ENCODE measurements around the gene GET3.

Gene GET3

DNA sequence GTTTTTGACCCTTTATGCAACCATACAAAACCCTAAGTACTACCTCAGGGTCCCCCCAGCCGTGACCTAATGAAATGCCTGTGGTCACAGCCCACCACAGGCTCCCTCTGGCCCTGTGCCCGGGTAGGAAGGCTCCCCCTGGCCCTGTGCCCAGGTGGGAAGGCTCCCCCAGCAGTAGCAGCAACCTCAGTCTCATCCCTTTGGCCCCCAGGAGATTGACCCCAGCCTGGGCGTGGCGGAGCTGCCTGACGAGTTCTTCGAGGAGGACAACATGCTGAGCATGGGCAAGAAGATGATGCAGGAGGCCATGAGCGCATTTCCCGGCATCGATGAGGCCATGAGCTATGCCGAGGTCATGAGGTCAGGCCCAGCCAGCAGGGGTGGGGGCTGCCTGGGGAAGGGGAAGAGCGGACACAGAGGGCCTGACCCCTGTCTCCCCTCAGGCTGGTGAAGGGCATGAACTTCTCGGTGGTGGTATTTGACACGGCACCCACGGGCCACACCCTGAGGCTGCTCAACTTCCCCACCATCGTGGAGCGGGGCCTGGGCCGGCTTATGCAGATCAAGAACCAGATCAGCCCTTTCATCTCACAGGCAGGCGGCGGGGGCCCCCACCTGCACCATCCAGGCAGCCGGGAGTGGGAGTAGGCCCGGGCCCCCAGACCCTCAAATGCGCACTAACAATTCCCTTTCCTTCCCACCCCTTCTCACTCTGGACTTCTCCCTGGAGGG is 8.0 kb downstream of the GET3 start:
- H2AFZ ChIP-seq (ENCODE audit: low read depth, low read length): no peak overlapping the region
- TF ChIP-seq, protein P1, sequence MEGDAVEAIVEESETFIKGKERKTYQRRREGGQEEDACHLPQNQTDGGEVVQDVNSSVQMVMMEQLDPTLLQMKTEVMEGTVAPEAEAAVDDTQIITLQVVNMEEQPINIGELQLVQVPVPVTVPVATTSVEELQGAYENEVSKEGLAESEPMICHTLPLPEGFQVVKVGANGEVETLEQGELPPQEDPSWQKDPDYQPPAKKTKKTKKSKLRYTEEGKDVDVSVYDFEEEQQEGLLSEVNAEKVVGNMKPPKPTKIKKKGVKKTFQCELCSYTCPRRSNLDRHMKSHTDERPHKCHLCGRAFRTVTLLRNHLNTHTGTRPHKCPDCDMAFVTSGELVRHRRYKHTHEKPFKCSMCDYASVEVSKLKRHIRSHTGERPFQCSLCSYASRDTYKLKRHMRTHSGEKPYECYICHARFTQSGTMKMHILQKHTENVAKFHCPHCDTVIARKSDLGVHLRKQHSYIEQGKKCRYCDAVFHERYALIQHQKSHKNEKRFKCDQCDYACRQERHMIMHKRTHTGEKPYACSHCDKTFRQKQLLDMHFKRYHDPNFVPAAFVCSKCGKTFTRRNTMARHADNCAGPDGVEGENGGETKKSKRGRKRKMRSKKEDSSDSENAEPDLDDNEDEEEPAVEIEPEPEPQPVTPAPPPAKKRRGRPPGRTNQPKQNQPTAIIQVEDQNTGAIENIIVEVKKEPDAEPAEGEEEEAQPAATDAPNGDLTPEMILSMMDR (IDR thresholded peaks at IDR 0.05; ENCODE audit: low read depth, low read length): no peak
- TF ChIP-seq EZH2phosphoT487 (IDR thresholded peaks at IDR 0.05; ENCODE audit: low read depth): no peak
- no peaks in the 10 kb centered on the region for H3K4me1 ChIP-seq (ENCODE audit: low read length)
- H3K36me3 ChIP-seq (replicated peaks; ENCODE audit: low read depth, low read length): peaks cover 23% of the 10 kb centered on the region
- no peak overlapping the region for H3K9ac ChIP-seq (ENCODE audit: low read length)
- no peaks in the 10 kb centered on the region for H4K20me1 ChIP-seq (ENCODE audit: insufficient read depth, low read length)
- H3K79me2 ChIP-seq (ENCODE audit: low read length): no peaks in the 10 kb centered on the region
- no peaks in the 10 kb centered on the region for H3K9me3 ChIP-seq (ENCODE audit: insufficient read depth, low read length)
- H3K4me3 ChIP-seq (ENCODE audit: low read length): no peak overlapping the region
- no peak overlapping the region for H3K27ac ChIP-seq (ENCODE audit: low read length)
- peaks cover 7% of the 10 kb centered on the region for H3K27me3 ChIP-seq (ENCODE audit: low read depth, low read length)
- no peak overlapping the region for H3K4me2 ChIP-seq (ENCODE audit: low read length)

DNA sequence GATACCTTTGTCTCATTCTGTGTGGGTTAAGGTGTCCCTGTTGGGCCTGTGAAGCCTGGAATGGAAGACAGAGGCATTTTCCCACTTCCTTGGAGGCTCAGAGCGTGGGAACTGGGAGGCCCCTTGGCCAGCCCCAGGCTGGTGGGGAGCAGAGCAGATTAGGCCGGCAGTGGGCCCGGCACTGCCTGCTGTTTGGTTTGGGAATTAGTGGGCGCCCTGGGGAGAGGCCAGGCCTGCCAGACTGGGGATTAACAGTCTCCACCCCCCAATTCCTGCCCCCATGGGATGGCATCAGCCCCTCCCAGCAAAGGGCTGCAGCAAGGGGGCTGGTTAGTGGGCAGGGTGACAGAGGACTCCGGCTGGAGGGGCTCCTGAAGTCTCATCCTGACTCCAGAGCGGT is 11.2 kb downstream of the GET3 start:
- Histone ChIP-seq H3K27ac (ENCODE audit: low read length) (no peak overlapping the region), H3K4me1 (ENCODE audit: low read length) (no peaks in the 10 kb centered on the region), H3K9ac (ENCODE audit: low read length) (no peak overlapping the region), H3K4me2 (ENCODE audit: low read length) (no peak overlapping the region), H3K27me3 (ENCODE audit: low read depth, low read length) (peaks cover 30% of the 10 kb centered on the region), H4K20me1 (ENCODE audit: insufficient read depth, low read length) (no peaks in the 10 kb centered on the region), H3K79me2 (ENCODE audit: low read length) (no peaks in the 10 kb centered on the region), H3K36me3 (replicated peaks; ENCODE audit: low read depth, low read length) (peaks cover 23% of the 10 kb centered on the region), H2AFZ (ENCODE audit: low read depth, low read length) (no peak overlapping the region), H3K4me3 (ENCODE audit: low read length) (no peak overlapping the region), H3K9me3 (ENCODE audit: insufficient read depth, low read length) (no peaks in the 10 kb centered on the region)
- TF ChIP-seq, protein P1 (IDR thresholded peaks at IDR 0.05; ENCODE audit: low read depth, low read length): no peak
- no peak for TF ChIP-seq EZH2phosphoT487 (IDR thresholded peaks at IDR 0.05; ENCODE audit: low read depth)

- no peak overlapping the region for H3K27ac ChIP-seq (ENCODE audit: low read length)
- H3K9ac ChIP-seq (ENCODE audit: low read length): no peak overlapping the region
Observed at GRCh38 chr19:12749938-12750521, 12.7 kb downstream of the GET3 start.

DNA sequence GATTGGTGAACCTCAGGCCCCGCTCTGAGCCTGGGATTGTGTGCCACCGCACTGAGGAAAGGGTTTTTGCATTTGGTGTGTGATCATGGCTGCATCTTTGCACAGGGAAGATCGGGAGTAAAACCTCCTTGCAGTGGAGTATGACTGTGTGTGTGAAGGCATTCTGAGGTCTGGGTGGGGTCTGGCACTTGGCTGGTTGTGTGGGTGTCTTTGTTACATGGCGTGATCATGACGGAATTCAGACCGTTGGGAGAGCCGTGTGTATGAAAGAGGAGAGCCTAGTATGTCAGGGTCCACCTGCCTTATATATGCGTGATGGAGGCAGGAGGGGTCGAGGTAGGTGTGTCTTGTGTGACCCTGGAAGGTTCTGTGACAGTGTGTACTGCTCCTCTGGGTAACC is 13.6 kb downstream of the GET3 start:
- Histone ChIP-seq H3K27me3 (ENCODE audit: low read depth, low read length) (peaks cover 32% of the 10 kb centered on the region), H3K9me3 (ENCODE audit: insufficient read depth, low read length) (no peaks in the 10 kb centered on the region), H3K36me3 (replicated peaks; ENCODE audit: low read depth, low read length) (peaks cover 17% of the 10 kb centered on the region), H3K4me3 (ENCODE audit: low read length) (no peak overlapping the region), H4K20me1 (ENCODE audit: insufficient read depth, low read length) (no peaks in the 10 kb centered on the region), H3K79me2 (ENCODE audit: low read length) (no peaks in the 10 kb centered on the region), H3K27ac (ENCODE audit: low read length) (no peak overlapping the region), H3K4me1 (ENCODE audit: low read length) (no peaks in the 10 kb centered on the region), H3K4me2 (ENCODE audit: low read length) (no peak overlapping the region), H2AFZ (ENCODE audit: low read depth, low read length) (no peak overlapping the region; the same call in 1 of the 2 replicates), H3K9ac (ENCODE audit: low read length) (no peak overlapping the region)
- TF ChIP-seq, protein P1 (IDR thresholded peaks at IDR 0.05; ENCODE audit: low read depth, low read length): no peak
- TF ChIP-seq EZH2phosphoT487 (IDR thresholded peaks at IDR 0.05; ENCODE audit: low read depth): no peak

More at GRCh38 chr19:12749938-12750521, 12.7 kb downstream of the GET3 start:
- no peaks in the 10 kb centered on the region for H3K9me3 ChIP-seq (ENCODE audit: insufficient read depth, low read length)
- H3K4me3 ChIP-seq (ENCODE audit: low read length): no peak overlapping the region
- no peak overlapping the region for H2AFZ ChIP-seq (ENCODE audit: low read depth, low read length)
- H3K79me2 ChIP-seq (ENCODE audit: low read length): no peaks in the 10 kb centered on the region
- no peak for TF ChIP-seq EZH2phosphoT487 (IDR thresholded peaks at IDR 0.05; ENCODE audit: low read depth)
- TF ChIP-seq, protein P1 (IDR thresholded peaks at IDR 0.05; ENCODE audit: low read depth, low read length): no peak
- H3K4me2 ChIP-seq (ENCODE audit: low read length): no peak overlapping the region
- H3K4me1 ChIP-seq (ENCODE audit: low read length): no peaks in the 10 kb centered on the region
- H4K20me1 ChIP-seq (ENCODE audit: insufficient read depth, low read length): no peaks in the 10 kb centered on the region
- peaks cover 23% of the 10 kb centered on the region for H3K36me3 ChIP-seq (replicated peaks; ENCODE audit: low read depth, low read length)
- H3K27me3 ChIP-seq (ENCODE audit: low read depth, low read length): peaks cover 32% of the 10 kb centered on the region
